Measurements from ENCODE around the gene ARHGEF17.

Gene ARHGEF17

DNA sequence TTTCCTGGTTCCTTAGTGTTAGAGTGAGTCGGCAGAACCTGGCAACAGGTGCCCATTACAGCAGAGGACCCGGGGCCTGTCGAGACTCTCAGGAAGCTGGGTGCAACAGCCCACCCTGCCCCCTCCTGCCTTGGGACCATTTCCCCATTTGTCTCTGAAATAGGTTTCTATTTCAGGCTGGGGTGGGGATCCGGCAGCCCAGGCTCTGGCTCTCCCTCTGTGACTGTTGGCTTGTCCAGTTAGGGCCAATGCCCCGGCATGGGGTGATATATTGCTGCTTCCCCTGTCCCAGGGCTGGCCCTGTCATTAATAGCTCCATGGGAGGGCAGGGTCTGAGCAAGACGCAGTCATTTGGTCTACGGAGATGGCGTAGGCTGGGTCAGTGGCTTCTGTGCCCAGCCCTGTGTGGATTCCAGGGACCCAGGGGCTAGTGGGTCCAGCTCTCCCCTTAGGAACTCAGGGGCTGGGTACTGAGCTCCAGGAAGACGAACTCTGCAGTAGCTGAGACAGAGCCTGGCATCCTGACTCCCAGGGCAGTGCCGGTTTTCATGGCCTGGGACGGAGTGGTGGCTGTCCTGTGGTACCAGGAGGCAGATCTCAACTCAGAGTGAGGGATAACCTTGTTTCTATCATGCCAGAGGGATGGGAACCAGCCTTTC lies 33.2 kb upstream of the ARHGEF17 start:
- Histone ChIP-seq H3F3A (ENCODE audit: insufficient read depth, low read length) (peaks cover 37% of the 10 kb centered on the region), H3K4me1 (ENCODE audit: low read length) (peaks cover 34% of the 10 kb centered on the region), H3K9ac (ENCODE audit: low read length) (no peak overlapping the region), H3K4me2 (ENCODE audit: low read depth, low read length) (no peak overlapping the region), H4K20me1 (ENCODE audit: insufficient read depth, low read length) (no peaks in the 10 kb centered on the region), H2AFZ (ENCODE audit: low read length) (no peak overlapping the region), H3K36me3 (replicated peaks; ENCODE audit: insufficient read depth, low read length) (no peaks in the 10 kb centered on the region), H3K79me2 (ENCODE audit: low read length) (no peaks in the 10 kb centered on the region), H3K27me3 (replicated peaks; ENCODE audit: insufficient read depth, low read length) (no peaks in the 10 kb centered on the region), H3K4me3 (ENCODE audit: low read length) (no peak overlapping the region), H3K9me2 (replicated peaks; ENCODE audit: insufficient read depth, low read length) (no peaks in the 10 kb centered on the region), H3K9me3 (replicated peaks; ENCODE audit: insufficient read depth, low read length) (no peaks in the 10 kb centered on the region), H3K27ac (ENCODE audit: low read length) (no peak overlapping the region)
- TF ChIP-seq EZH2phosphoT487 (IDR thresholded peaks at IDR 0.05; ENCODE audit: low read length): no peak
- TF ChIP-seq, protein P1, sequence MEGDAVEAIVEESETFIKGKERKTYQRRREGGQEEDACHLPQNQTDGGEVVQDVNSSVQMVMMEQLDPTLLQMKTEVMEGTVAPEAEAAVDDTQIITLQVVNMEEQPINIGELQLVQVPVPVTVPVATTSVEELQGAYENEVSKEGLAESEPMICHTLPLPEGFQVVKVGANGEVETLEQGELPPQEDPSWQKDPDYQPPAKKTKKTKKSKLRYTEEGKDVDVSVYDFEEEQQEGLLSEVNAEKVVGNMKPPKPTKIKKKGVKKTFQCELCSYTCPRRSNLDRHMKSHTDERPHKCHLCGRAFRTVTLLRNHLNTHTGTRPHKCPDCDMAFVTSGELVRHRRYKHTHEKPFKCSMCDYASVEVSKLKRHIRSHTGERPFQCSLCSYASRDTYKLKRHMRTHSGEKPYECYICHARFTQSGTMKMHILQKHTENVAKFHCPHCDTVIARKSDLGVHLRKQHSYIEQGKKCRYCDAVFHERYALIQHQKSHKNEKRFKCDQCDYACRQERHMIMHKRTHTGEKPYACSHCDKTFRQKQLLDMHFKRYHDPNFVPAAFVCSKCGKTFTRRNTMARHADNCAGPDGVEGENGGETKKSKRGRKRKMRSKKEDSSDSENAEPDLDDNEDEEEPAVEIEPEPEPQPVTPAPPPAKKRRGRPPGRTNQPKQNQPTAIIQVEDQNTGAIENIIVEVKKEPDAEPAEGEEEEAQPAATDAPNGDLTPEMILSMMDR (IDR thresholded peaks at IDR 0.05; ENCODE audit: low read length): no peak
- TF ChIP-seq EZH2 (optimal IDR thresholded peaks at IDR 0.05; ENCODE audit: low read depth, low read length): no peak
- DNase-seq: no peak

DNA sequence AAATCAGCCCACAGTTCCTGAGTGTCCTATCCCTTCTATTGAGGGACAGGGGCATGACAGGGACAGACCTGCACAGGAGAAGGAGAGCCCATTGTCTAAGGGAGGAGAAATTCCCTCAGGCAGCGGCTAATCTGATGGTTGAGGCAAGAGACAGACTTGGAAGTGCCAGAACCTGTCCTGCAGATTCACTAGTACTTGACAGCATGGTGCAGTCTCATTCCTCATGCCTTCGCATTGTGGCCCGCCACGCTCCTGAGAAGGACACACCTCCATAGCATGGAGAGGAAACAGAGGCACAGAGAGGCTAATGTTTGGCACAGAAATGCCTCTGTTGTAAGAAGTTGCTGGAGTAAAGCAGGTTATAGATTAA lies 32.7 kb upstream of the ARHGEF17 start:
- Histone ChIP-seq H3K9ac (ENCODE audit: low read length) (no peak overlapping the region), H3K4me1 (ENCODE audit: low read length) (peaks cover 33% of the 10 kb centered on the region), H3K27ac (ENCODE audit: low read length) (no peak overlapping the region), H3K4me3 (ENCODE audit: low read length) (no peak overlapping the region), H3F3A (ENCODE audit: insufficient read depth, low read length) (peaks cover 32% of the 10 kb centered on the region), H3K4me2 (ENCODE audit: low read depth, low read length) (no peak overlapping the region), H3K79me2 (ENCODE audit: low read length) (no peaks in the 10 kb centered on the region), H3K9me2 (replicated peaks; ENCODE audit: insufficient read depth, low read length) (no peaks in the 10 kb centered on the region), H3K27me3 (replicated peaks; ENCODE audit: insufficient read depth, low read length) (no peaks in the 10 kb centered on the region), H2AFZ (ENCODE audit: low read length) (no peak overlapping the region), H4K20me1 (ENCODE audit: insufficient read depth, low read length) (no peaks in the 10 kb centered on the region), H3K9me3 (replicated peaks; ENCODE audit: insufficient read depth, low read length) (no peaks in the 10 kb centered on the region), H3K36me3 (replicated peaks; ENCODE audit: insufficient read depth, low read length) (no peaks in the 10 kb centered on the region)
- TF ChIP-seq, protein P1 (IDR thresholded peaks at IDR 0.05; ENCODE audit: low read length): no peak
- no peak for TF ChIP-seq EZH2phosphoT487 (IDR thresholded peaks at IDR 0.05; ENCODE audit: low read length)
- no peak for TF ChIP-seq EZH2 (optimal IDR thresholded peaks at IDR 0.05; ENCODE audit: low read depth, low read length)
- no peak for DNase-seq

DNA sequence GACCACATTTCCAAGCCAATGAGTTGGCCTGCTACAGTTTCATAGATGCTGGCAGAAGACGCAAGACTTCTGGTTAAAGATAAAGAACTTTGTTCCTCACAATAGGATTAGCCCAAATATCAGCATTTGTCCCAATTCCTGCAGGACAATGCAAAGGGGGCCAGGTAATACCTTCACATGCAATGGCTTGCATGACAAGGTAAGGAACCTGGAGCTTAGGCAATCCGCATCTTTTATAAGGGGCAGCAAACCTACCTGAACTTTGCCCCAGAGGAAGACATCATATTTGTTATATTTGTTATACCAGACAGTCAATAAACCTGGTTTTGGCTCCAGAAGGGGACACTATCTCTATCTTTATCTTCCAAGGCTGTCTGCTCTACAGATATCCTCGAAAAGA lies 30.6 kb upstream of the ARHGEF17 start:
- DNase-seq: no peak
- Histone ChIP-seq H3K4me1 (ENCODE audit: low read length) (peaks cover 24% of the 10 kb centered on the region), H4K20me1 (ENCODE audit: insufficient read depth, low read length) (no peaks in the 10 kb centered on the region), H3K9ac (ENCODE audit: low read length) (no peak overlapping the region), H3K4me3 (ENCODE audit: low read length) (no peak overlapping the region), H3K9me3 (replicated peaks; ENCODE audit: insufficient read depth, low read length) (no peaks in the 10 kb centered on the region), H3K27ac (ENCODE audit: low read length) (no peak overlapping the region), H3F3A (ENCODE audit: insufficient read depth, low read length) (peaks cover 12% of the 10 kb centered on the region), H3K4me2 (ENCODE audit: low read depth, low read length) (no peak overlapping the region), H3K36me3 (replicated peaks; ENCODE audit: insufficient read depth, low read length) (no peaks in the 10 kb centered on the region), H3K9me2 (replicated peaks; ENCODE audit: insufficient read depth, low read length) (no peaks in the 10 kb centered on the region), H3K79me2 (ENCODE audit: low read length) (no peaks in the 10 kb centered on the region), H3K27me3 (replicated peaks; ENCODE audit: insufficient read depth, low read length) (no peaks in the 10 kb centered on the region), H2AFZ (ENCODE audit: low read length) (no peak overlapping the region)
- TF ChIP-seq, protein P1 (IDR thresholded peaks at IDR 0.05; ENCODE audit: low read length): no peak
- TF ChIP-seq EZH2phosphoT487 (IDR thresholded peaks at IDR 0.05; ENCODE audit: low read length): no peak
- TF ChIP-seq EZH2 (optimal IDR thresholded peaks at IDR 0.05; ENCODE audit: low read depth, low read length): no peak

Measured in MM.1S (cell line).